ENCODE results near the gene MEX3A.

DNA sequence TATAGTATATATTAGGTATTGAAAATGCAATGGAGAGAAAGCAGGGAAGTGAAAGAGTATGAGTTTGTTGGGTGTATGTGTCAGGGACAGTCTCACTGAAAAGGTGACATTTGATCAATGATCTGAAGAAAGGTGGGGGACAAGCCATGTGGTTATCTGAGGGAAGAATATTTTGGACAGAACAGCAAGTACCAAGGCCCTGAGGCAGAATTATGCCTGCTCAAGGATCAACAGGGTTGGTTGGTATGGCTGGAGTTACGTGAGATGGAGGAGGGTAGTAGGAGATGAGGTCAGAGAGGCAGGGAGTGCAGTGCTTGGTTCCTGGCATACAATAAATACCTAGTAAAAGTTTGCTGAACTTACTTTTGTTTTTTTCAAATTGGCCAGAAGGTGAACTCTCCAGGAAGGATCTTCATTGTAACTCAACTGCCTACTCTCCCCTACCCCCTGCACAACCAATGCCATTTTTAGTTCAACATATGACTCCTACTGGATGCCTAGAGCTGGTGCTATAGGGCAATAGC lies 25.9 kb downstream of the MEX3A start:
- TF ChIP-seq, protein P1, sequence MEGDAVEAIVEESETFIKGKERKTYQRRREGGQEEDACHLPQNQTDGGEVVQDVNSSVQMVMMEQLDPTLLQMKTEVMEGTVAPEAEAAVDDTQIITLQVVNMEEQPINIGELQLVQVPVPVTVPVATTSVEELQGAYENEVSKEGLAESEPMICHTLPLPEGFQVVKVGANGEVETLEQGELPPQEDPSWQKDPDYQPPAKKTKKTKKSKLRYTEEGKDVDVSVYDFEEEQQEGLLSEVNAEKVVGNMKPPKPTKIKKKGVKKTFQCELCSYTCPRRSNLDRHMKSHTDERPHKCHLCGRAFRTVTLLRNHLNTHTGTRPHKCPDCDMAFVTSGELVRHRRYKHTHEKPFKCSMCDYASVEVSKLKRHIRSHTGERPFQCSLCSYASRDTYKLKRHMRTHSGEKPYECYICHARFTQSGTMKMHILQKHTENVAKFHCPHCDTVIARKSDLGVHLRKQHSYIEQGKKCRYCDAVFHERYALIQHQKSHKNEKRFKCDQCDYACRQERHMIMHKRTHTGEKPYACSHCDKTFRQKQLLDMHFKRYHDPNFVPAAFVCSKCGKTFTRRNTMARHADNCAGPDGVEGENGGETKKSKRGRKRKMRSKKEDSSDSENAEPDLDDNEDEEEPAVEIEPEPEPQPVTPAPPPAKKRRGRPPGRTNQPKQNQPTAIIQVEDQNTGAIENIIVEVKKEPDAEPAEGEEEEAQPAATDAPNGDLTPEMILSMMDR (IDR thresholded peaks at IDR 0.05; ENCODE audit: control extremely low read depth in 1 of 3, insufficient read depth in 1 of 3, low read depth in 1 of 3, low read length in 3 of 3) = no peak
- no peak for TF ChIP-seq YY1 (IDR thresholded peaks at IDR 0.05; ENCODE audit: low read depth, low read length)

Measured in H1 (cell line).